ENCODE data around the gene ARL2. TPM values are rescaled to one million over a fixed set of nuclear protein-coding genes. Genes with fewer than 3 reads are reported as not detected.

Gene ARL2
- total RNA-seq, 1 experiment from 2014 or later = 103 TPM

DNA sequence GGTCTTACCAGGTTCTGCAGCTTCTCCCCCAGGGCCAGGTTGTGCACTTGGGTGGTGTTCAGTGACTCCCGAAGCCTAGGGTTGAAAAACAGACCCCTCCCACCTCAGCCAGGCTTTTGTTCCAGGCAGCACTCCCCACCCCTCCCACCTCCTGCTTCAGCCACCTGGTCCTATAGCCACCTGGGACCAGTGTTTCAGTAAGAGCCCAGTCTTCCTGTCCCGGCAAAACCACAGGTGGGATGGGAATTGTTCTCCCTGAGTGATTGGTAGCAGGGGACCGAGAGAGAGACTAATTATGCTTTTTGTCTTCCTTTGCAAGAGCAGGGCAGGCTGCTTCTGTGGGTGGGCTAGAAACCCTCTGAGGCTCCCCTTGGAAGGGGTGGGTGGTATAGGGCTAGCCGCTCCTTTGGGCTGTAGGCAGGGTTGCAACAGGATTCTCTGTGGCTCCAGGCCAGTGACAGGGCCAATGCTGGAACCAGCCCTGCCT lies 52.9 kb downstream of the ARL2 start:
- Mint-ChIP-seq H3K36me3 (ENCODE audit: insufficient read depth, unreplicated experiment) (no peaks in the 10 kb centered on the region), H3K4me1 (ENCODE audit: low read depth, unreplicated experiment) (no peaks in the 10 kb centered on the region), H3K27ac (ENCODE audit: unreplicated experiment) (no peak overlapping the region), H3K9me3 (ENCODE audit: unreplicated experiment) (no peaks in the 10 kb centered on the region), H3K27me3 (ENCODE audit: insufficient read depth, unreplicated experiment) (no peaks in the 10 kb centered on the region), H3K4me3 (ENCODE audit: unreplicated experiment) (no peak overlapping the region)
- no TSS peak for BruUV-seq (replicated peaks)
- intact Hi-C loops (cut with micrococcal nuclease; ENCODE audit: unreplicated experiment) = no loop called here
- no peak overlapping the region for H3K4me3 ChIP-seq (ENCODE audit: low read depth, low read length)
- H3K4me1 ChIP-seq = no peaks in the 10 kb centered on the region
- POLR2A ChIA-PET = no interaction called here
- H3K36me3 ChIP-seq (ENCODE audit: control insufficient read depth, insufficient read depth, low read length) = no peaks in the 10 kb centered on the region
- H3K27me3 ChIP-seq (replicated peaks; ENCODE audit: control insufficient read depth, insufficient read depth, low read length) = no peaks in the 10 kb centered on the region
- no peak for DNase-seq
- no peaks in the 10 kb centered on the region for H3K9me3 ChIP-seq
- CTCF ChIA-PET = interaction anchor here (1.1 kb wide), 1 partner anchor 40 kb away, joined by 3 read pairs; the partner anchor contains the start of gene SNX15
- TF ChIP-seq, protein P1, sequence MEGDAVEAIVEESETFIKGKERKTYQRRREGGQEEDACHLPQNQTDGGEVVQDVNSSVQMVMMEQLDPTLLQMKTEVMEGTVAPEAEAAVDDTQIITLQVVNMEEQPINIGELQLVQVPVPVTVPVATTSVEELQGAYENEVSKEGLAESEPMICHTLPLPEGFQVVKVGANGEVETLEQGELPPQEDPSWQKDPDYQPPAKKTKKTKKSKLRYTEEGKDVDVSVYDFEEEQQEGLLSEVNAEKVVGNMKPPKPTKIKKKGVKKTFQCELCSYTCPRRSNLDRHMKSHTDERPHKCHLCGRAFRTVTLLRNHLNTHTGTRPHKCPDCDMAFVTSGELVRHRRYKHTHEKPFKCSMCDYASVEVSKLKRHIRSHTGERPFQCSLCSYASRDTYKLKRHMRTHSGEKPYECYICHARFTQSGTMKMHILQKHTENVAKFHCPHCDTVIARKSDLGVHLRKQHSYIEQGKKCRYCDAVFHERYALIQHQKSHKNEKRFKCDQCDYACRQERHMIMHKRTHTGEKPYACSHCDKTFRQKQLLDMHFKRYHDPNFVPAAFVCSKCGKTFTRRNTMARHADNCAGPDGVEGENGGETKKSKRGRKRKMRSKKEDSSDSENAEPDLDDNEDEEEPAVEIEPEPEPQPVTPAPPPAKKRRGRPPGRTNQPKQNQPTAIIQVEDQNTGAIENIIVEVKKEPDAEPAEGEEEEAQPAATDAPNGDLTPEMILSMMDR (IDR thresholded peaks at IDR 0.05; ENCODE audit: insufficient read depth in 1 of 2, low read depth in 1 of 2, low read length in 1 of 2, severe bottlenecking in 1 of 2, unreplicated experiment in 1 of 2) = no peak

DNA sequence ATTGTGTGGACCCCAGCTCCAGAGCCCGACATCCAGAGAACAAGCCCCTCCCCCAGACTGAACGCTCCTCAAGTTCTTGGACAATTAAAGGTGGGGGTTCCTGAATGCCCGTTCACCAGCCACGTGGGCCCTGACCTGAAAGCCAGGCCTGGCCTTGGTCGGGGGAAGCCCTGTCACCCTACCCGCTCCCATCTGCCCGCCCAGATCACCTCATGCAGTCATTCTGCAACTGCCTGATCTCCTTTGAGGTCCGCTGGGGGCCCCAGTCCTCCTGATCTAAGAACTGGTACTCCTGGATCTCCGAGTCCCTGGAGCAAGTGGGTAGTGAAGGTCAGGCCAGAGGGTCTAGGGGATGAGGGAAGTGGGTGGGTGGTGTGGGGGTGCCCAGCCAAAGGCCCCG lies 53.5 kb downstream of the ARL2 start:
- Mint-ChIP-seq H3K27me3 (ENCODE audit: insufficient read depth, unreplicated experiment) (no peaks in the 10 kb centered on the region), H3K4me3 (ENCODE audit: unreplicated experiment) (no peak overlapping the region), H3K9me3 (ENCODE audit: unreplicated experiment) (no peaks in the 10 kb centered on the region), H3K4me1 (ENCODE audit: low read depth, unreplicated experiment) (no peaks in the 10 kb centered on the region), H3K27ac (ENCODE audit: unreplicated experiment) (no peak overlapping the region), H3K36me3 (ENCODE audit: insufficient read depth, unreplicated experiment) (no peaks in the 10 kb centered on the region)
- intact Hi-C loops (cut with micrococcal nuclease; ENCODE audit: unreplicated experiment) = no loop called here
- H3K36me3 ChIP-seq (ENCODE audit: control insufficient read depth, insufficient read depth, low read length) = no peaks in the 10 kb centered on the region
- no peaks in the 10 kb centered on the region for H3K27me3 ChIP-seq (replicated peaks; ENCODE audit: control insufficient read depth, insufficient read depth, low read length)
- no peak for DNase-seq
- no peaks in the 10 kb centered on the region for H3K9me3 ChIP-seq
- no peak overlapping the region for H3K4me3 ChIP-seq (ENCODE audit: low read depth, low read length)
- no peaks in the 10 kb centered on the region for H3K4me1 ChIP-seq
- TF ChIP-seq, protein P1 (IDR thresholded peaks at IDR 0.05; ENCODE audit: insufficient read depth in 1 of 2, low read depth in 1 of 2, low read length in 1 of 2, severe bottlenecking in 1 of 2, unreplicated experiment in 1 of 2) = no peak
- ChIA-PET POLR2A (no interaction called here), CTCF (no interaction called here)
- BruUV-seq (replicated peaks) = no TSS peak

DNA sequence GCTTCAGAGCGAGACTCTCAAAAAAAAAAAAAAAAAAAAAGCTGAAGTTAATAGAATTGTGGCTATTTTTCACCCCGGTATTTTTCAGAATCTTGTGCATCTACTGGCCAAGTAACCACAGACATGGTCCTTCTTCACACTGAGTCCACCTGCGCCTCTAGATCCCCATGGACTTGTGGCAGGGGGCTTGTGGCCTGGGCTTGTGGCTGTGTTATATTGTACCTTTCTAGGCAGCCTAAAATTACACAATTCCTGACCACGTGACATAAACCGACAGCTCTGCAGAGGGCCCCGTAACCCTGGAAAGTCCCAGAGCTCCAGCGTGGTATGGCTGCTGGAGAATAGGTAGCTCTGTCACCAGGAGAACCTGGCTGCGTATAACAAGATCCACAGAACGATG lies 55.3 kb downstream of the ARL2 start:
- no peaks in the 10 kb centered on the region for H3K27me3 ChIP-seq (replicated peaks; ENCODE audit: control insufficient read depth, insufficient read depth, low read length)
- H3K9me3 Mint-ChIP-seq (ENCODE audit: unreplicated experiment) = no peaks in the 10 kb centered on the region
- ChIA-PET POLR2A (no interaction called here), CTCF (interaction anchor here (0.6 to 0.9 kb wide), 2 partner anchors 48 to 314 kb away, joined by 3 read pairs; partner anchors contain the start of gene ZNHIT2)
- no peaks in the 10 kb centered on the region for H3K4me1 Mint-ChIP-seq (ENCODE audit: low read depth, unreplicated experiment)
- no peaks in the 10 kb centered on the region for H3K4me1 ChIP-seq
- intact Hi-C loops (cut with micrococcal nuclease; ENCODE audit: unreplicated experiment) = no loop called here
- no peaks in the 10 kb centered on the region for H3K9me3 ChIP-seq
- no peaks in the 10 kb centered on the region for H3K36me3 ChIP-seq (ENCODE audit: control insufficient read depth, insufficient read depth, low read length)
- no peak overlapping the region for H3K4me3 Mint-ChIP-seq (ENCODE audit: unreplicated experiment)
- TF ChIP-seq, protein P1 (IDR thresholded peaks at IDR 0.05; ENCODE audit: insufficient read depth in 1 of 2, low read depth in 1 of 2, low read length in 1 of 2, severe bottlenecking in 1 of 2, unreplicated experiment in 1 of 2) = no peak
- no peak overlapping the region for H3K4me3 ChIP-seq (ENCODE audit: low read depth, low read length)
- BruUV-seq (replicated peaks) = no TSS peak
- no peaks in the 10 kb centered on the region for H3K27me3 Mint-ChIP-seq (ENCODE audit: insufficient read depth, unreplicated experiment)
- no peak for DNase-seq
- no peaks in the 10 kb centered on the region for H3K36me3 Mint-ChIP-seq (ENCODE audit: insufficient read depth, unreplicated experiment)
- no peak overlapping the region for H3K27ac Mint-ChIP-seq (ENCODE audit: unreplicated experiment)

Small RNA genes lying within 50 kb of the gene (microRNA-seq; reads per million reads assigned to microRNA genes)
- gene MIR6879 = not detected

Other genes starting within 250 kb of the ARL2 start
- gene SF1, start 235.6 kb upstream of the ARL2 start, total RNA-seq (2022) = 359 and 386 TPM in 2 replicates
- 16.8 and 21.4 TPM in 2 replicates for gene MAP4K2, start 210.9 kb upstream of the ARL2 start, total RNA-seq (2022)
- gene MEN1, start 203.6 kb upstream of the ARL2 start, total RNA-seq (2022) = 32.7 and 36.8 TPM in 2 replicates
- gene CDC42BPG, start 169.5 kb upstream of the ARL2 start, total RNA-seq (2022) = 29.1 and 36.0 TPM in 2 replicates
- gene EHD1, start 135.5 kb upstream of the ARL2 start, total RNA-seq (2022) = 123 and 129 TPM in 2 replicates
- gene ATG2A, start 97.0 kb upstream of the ARL2 start, total RNA-seq (2022) = 27.9 and 31.1 TPM in 2 replicates
- 7.4 and 7.7 TPM in 2 replicates for gene PPP2R5B, start 89.5 kb upstream of the ARL2 start, total RNA-seq (2022)
- gene GPHA2, start 78.3 kb upstream of the ARL2 start, total RNA-seq (2022) = not detected in 2 replicates
- gene MAJIN, start 42.1 kb upstream of the ARL2 start, total RNA-seq (2022) = not detected in 2 replicates
- 0.79 and 1.4 TPM in 2 replicates for gene BATF2, start 17.2 kb upstream of the ARL2 start, total RNA-seq (2022)
- 35.5 and 35.8 TPM in 2 replicates for gene SNX15, start 13.3 kb downstream of the ARL2 start, total RNA-seq (2022)
- gene SAC3D1, start 27.1 kb downstream of the ARL2 start, total RNA-seq (2022) = 21.2 and 21.6 TPM in 2 replicates
- 0.16 and 0.23 TPM in 2 replicates for gene NAALADL1, start 44.4 kb downstream of the ARL2 start, total RNA-seq (2022)
- gene CDCA5, start 69.9 kb downstream of the ARL2 start, total RNA-seq (2022) = 67.0 and 71.1 TPM in 2 replicates
- 44.5 and 46.0 TPM in 2 replicates for gene ZFPL1, start 70.1 kb downstream of the ARL2 start, total RNA-seq (2022)
- 147 and 158 TPM in 2 replicates for gene VPS51, start 82.1 kb downstream of the ARL2 start, total RNA-seq (2022)
- 62.9 and 73.8 TPM in 2 replicates for gene TM7SF2, start 97.7 kb downstream of the ARL2 start, total RNA-seq (2022)
- 12.2 and 14.7 TPM in 2 replicates for gene ZNHIT2, start 103.5 kb downstream of the ARL2 start, total RNA-seq (2022)
- gene FAU, start 108.0 kb downstream of the ARL2 start, total RNA-seq (2022) = 918 and 972 TPM in 2 replicates
- 89.2 and 95.1 TPM in 2 replicates for gene MRPL49, start 108.2 kb downstream of the ARL2 start, total RNA-seq (2022)
- gene SYVN1, start 120.4 kb downstream of the ARL2 start, total RNA-seq (2022) = 50.9 and 56.5 TPM in 2 replicates
- gene SPDYC, start 156.1 kb downstream of the ARL2 start, total RNA-seq (2022) = not detected in 2 replicates
- 238 and 244 TPM in 2 replicates for gene CAPN1, start 167.8 kb downstream of the ARL2 start, total RNA-seq (2022)
- gene POLA2, start 247.8 kb downstream of the ARL2 start, total RNA-seq (2022) = 23.2 and 25.3 TPM in 2 replicates

Measured in Caco-2 (cell line).